HG03175 (cell line): ENCODE measurements around the gene CDKL1.
A peak's percentile ranks its signal among the peaks of the same experiment; 100 is the strongest.
"Not testable (repeated sequence)": the region's sequence is repeated elsewhere in the genome, so short reads cannot be mapped to it uniquely, and the experiment has no call there.

Experiments used
- ATAC-seq: cut with Tn5 transposase; IDR thresholded peaks from one replicate; pipeline ENCODE4 v1.9.1; 2021; ENCODE audit warnings: mild to moderate bottlenecking, moderate library complexity; ENCODE audit not compliant: unreplicated experiment

The CDKL1 gene

DNA sequence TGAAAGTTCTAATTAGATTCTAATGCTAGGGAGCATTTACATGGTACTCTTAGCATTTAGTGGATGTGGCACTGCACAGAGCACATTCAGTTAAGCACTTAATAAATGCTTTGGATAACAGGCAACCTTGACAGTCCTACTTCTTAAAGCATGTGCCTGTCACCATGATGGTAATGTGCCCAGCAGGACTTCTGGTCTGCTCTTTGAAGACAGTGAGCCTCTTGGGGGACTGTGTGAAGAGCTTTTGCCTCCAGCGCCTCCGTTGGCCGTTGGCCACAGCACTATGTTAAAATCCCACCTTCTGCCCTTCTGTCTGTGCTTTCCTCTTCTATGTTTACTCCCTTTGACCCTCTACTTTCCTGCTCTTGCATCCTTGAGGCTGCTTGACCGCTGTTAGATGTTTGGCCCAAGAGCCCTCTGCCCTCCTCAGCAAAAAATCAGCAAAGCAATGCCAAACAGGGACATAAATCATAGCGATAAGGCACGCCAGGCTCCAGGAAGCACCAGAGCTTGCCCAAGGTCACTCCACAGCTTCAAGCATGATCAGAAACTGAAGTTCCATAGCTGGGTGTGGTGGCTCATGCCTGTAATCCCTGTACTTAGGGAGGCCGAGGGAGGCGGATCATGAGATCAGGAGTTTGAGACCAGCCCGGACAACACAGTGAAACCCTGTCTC lies 8.3 kb downstream of the CDKL1 start:
- ATAC-seq: no peak

DNA sequence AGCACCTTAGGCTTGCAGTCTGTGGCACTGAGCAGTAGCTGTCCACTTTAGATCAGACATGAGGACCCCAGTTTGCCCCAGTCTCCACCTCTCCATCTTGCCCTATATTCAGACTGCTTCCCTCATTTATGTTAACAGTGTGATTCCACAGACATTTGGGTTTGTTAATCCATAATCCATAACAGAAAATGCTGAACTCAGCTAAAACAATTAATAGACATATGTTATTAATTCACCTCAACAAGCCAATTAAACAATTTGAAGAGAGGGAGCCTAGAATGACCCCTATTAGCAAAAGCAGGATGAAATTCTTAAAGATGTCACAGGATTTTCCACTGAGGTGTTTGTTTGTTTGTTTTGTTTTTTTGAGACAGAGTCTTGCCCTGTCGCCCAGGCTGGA lies 9.1 kb downstream of the CDKL1 start:
- no peak for ATAC-seq

DNA sequence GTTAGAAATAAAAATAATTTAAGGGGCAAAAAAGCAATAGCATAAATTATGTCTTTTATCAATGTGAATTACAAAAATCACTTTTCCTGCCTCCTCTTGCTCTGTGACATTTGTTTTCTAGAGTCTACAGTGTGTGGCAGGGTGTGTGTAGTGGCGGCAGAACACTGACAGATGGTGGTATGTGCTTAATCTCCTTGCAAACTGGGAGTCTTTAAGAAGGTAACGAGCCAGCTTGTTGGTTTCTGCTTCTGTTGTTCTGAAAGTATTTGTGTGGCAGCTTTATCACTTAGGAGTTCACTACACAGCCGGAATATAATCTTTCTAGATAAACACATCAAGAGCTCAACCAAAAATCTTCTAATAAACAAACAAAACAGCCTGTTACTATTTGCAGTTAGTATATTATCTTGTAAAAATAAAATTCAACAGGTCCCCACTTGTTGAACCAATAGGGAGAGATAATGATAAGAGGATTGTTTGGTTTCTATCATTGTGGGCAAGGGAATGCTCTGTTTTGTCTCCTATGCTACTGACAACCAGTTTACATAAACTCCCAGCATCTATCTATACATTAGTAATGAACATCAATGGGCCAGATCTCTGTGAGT lies 13.0 kb downstream of the CDKL1 start:
- ATAC-seq: no peak

DNA sequence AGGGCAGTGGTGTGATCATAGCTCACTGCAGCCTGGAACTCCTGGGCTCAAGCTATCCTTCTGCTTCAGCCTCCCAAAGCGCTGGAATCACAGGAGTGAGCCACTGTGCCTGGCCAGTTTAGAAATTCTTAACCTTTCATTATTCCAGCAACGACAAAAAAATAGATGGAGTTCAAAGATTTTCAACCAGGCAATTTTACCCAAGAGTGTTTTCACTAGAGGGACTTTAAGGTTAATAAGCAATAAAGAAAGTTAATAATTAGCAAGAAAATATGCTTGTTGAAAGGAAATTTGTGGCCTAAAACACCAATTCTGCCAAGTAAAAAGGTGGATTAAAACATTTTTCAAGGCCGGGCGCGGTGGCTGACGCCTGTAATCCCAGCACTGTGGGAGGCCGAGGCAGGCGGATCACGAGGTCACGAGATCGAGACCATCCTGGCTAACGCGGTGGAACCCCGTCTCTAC lies 14.8 kb downstream of the CDKL1 start:
- no peak for ATAC-seq

DNA sequence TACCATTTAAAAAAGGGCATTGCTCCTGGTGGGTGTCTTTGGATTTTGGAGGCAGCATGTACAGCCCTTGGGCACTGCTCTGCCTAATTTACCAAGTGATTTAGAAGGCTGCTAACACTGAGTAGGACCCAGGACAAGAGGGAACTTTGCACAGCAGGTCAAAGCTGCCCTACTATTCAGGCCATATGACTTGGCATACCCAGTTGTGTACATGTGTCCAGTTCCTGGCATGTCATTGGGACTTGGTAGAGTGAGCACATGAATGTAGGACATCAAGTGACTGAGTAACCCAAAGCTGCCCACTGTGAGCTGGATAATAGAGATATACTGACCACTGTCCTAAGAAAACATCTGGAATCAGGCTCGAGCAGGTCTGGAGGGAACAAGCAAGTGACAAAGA lies 15.7 kb downstream of the CDKL1 start:
- ATAC-seq: no peak

DNA sequence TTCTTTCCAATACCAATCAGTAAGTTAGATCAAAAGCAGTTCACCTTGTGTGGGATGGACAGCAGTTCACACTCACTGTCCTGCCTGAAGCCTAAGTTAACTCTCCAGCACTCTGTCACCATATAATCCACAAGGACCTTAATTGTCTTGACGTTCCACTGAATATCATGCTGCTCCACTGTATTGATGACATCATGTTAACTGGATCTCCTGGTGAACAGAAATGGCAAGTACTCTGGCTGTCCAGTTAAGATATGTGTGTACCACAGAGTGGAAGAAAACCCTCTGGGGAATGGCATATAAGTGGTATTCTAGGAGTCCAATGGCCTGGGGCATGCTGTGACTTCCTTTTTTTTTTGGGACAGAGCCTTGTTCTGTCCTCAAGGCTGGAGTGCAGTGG lies 16.2 kb downstream of the CDKL1 start:
- ATAC-seq: no peak

DNA sequence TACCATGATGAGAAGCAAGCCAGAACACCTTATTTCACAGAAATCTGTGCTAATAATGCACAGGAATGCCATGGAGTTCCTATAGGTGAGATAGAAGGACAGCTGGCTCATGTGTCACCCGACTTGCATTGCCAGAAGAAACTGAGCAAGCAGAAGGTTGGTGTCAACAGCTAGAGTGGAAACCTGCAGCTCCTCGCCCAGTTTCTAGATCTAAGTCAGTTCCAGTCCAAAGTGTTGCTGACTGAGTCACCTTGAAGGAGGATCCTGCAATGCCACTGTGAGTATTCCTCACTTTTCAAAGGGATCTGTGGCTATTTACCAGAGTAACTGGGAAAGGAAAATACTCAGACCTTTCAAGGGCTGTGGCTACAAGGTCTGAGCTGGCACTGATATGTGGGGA lies 17.1 kb downstream of the CDKL1 start:
- ATAC-seq: no peak

DNA sequence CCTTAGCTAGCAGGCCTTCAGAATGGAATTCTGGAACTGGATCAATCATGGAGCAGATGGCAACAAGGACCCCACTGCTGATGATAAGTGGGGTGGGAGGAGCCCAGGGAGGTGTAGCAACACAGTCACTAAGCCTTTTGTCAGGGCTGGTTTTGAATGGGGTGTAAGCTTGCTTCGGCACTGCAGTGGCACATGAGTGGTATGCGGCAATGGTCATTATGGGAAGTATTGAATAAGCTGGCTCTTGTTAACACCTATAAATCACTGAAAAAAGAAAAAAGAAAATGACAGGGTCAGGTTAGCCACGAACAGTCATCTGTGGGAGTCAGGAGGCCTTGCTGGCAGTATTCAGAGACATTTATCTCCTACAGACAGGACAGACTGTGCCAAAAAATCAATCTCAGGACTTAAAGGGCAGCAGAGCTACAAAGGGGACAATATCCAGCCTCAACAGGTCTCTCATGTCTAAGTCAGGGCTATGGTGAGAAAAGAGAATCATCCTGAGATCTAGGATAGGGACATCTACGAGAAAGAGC lies 19.1 kb downstream of the CDKL1 start:
- no peak for ATAC-seq

DNA sequence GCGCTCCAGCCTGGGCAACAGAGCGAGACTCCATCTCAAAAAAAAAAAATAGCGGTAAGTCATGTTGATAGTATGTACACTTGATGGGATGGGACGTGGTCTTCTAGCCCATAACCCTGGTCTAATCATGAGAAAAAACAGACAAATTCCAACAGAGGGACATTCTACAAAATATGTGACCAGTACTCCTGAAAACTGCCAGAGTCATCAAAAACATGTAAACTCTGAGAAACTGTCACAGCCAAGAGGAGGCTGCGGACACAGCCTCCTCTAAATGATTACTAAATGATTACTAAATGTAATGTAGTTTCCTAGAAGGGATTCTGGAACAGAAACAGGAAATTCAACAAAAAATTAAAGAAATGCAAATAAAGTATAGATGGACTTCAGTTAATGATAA lies 20.9 kb downstream of the CDKL1 start:
- ATAC-seq: no peak

DNA sequence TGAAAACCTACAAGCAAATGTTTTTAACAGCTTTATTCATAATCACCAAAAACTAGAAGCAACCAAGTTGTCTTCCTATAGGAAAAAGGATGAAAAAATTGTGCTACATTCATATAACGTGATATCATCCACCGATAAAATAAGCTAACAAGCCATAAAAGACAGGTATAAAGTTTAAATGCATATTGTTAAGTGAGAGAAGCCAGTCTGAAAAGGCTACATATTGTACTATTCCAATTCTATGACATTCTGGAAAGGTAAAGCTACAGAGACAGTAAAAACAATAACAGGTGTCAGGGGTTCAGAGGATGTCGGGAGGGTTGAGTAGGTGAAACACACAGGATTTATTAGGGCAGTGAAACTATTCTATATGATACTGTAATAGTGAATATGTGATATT lies 22.7 kb downstream of the CDKL1 start:
- no peak for ATAC-seq

DNA sequence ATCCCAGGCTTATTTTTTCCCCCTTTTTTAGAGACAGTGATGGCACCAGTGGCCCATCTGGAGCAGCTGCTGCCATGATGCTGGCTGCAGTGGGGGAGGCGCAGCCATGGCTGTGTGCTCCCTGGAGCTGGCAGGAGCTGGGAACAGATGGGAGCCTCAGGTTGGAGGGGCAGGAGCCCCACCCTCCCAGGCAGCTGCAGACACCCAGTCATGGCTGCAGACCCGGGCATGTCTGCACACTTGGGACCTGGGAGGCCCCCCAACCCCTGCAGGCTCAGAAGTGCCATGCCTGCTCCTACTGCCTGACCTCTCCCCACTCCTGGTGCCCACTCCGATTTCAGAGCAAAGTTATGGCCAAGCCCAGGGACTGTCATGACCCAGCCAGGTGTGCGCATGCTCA lies 25.1 kb downstream of the CDKL1 start:
- no peak for ATAC-seq

DNA sequence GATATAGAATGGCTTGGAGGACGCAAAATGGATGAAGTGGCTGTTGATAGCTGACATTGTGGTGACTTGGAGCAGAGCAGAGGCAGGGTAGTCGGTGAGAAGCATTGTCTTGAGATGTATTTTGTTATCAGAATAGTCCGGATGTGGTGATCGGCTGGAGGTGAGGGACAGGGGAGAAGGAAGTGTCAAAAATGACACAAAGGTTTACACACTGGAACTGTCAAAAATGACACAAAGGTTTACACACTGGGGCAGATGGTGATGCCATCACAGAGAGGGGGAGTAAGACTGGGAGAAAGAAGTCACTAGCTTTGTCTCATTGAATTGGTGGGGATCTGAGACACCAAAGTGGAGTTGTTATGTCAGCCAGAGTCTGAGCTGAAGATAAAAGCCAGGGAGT lies 30.1 kb downstream of the CDKL1 start:
- ATAC-seq: no peak

DNA sequence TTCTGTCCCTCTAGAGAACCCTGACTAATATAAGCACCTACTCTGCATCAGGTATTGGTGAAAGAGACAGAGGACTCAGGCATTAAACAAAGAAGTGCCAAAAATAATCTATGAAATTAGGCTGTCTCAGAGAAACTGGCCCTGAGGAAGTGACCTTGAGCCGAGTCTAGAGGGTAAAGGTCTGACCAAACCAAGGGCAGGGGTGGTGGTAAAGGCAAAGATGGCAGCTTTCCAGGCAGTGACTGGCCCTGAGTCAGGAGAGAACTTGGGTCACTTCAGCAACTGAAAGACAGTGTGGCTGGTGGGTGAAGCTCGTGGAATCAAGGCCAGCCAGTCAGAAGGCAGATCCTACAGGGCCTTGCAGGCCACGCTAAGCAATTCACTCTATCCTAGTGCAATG lies 30.6 kb downstream of the CDKL1 start:
- no peak for ATAC-seq

DNA sequence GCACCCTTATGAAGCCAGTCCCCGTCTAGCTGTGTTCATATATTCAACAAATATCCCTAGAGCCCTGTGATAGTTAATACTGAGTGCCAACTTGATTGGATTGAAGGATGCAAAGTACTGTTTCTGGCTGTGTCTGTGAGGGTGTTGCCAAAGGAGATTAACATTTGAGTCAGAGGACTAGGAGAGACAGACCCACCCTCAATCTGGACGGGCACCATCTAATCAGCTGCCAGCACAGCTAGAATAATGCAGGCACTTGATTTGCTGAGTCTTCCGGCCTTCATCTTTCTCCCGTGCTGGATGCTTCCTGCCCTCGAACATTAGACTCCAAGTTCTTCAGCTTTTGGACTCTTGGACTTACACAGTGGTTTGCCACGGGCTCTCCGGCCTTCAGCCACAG lies 31.1 kb downstream of the CDKL1 start:
- not testable (repeated sequence) for ATAC-seq

DNA sequence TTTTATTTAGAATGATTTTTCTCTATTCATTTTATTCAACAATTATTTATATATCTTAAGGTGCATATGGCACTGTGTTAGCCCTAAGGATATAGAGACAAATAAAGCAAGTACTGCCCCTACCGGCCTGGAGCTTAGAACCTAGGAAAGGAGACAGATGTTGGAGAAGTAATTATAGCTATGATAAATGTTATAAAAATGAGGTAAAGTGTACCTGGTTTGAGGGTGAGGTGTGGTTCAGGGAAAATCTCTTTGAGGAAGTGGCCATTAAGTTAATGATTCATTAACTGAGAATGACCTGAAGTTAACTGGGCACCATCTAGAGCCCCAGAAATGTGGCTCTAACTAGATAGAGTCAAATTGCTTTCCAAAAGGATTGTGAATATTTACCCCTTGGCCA lies 31.9 kb downstream of the CDKL1 start:
- ATAC-seq: no peak

DNA sequence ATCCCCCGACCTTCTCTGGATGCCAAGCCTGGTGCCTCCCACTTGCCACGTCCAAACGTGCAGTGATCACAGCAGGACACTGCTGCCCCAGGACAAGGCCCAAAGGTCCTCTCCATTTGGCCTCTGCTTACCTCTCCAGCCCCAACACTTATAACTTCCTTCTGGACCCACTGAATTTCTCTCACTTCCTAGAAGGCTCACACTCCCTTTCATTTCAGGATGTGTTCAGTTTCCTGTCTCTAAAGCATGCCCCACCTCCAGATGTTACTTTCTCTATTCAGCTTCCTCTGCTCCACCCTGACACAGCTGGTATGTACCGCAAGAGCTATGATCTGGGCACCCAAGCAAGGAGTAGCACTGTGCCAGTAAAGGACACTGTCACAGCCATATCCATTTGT lies 33.0 kb downstream of the CDKL1 start:
- ATAC-seq: peak; percentile 97

DNA sequence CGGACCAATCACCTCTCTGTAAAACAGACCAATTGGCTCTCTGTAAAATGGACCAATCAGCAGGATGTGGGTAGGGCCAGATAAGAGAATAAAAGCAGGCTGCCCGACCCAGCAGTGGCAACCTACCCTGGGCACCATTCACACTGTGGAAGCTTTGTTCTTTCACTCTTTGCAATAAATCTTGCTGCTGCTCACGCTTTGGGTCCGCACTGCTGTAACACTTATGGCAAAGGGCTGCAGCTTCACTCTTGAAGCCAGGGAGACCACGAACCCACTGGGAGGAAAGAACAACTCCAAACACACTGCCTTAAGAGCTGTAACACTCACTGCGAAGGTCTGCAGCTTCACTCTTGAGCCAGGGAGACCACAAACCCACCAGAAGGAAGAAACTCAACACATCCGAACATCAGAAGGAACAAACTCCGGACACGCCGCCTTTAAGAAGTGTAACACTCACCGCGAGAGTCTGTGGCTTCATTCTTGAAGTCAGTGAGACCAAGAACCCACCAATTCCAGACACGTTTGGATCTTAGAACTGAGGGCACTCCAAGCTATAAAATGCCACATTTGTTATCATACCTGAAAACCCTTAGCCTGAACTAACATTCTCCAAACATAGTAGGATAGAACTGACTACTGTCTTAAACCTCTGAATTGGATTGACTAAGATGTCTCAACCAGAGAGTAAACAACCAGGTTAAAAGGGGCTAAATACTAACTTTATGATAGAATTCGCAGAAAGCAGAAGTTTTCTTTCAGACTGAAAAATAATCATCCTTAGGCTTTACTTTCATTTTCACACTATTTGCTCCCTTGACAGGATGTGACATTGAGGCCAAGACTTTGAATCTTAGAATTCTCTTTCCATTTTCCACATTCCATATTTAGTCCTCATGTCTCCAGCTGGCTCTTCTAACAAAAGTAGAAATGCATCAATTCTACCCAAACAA lies 33.6 kb downstream of the CDKL1 start:
- peak; percentile 27 for ATAC-seq

DNA sequence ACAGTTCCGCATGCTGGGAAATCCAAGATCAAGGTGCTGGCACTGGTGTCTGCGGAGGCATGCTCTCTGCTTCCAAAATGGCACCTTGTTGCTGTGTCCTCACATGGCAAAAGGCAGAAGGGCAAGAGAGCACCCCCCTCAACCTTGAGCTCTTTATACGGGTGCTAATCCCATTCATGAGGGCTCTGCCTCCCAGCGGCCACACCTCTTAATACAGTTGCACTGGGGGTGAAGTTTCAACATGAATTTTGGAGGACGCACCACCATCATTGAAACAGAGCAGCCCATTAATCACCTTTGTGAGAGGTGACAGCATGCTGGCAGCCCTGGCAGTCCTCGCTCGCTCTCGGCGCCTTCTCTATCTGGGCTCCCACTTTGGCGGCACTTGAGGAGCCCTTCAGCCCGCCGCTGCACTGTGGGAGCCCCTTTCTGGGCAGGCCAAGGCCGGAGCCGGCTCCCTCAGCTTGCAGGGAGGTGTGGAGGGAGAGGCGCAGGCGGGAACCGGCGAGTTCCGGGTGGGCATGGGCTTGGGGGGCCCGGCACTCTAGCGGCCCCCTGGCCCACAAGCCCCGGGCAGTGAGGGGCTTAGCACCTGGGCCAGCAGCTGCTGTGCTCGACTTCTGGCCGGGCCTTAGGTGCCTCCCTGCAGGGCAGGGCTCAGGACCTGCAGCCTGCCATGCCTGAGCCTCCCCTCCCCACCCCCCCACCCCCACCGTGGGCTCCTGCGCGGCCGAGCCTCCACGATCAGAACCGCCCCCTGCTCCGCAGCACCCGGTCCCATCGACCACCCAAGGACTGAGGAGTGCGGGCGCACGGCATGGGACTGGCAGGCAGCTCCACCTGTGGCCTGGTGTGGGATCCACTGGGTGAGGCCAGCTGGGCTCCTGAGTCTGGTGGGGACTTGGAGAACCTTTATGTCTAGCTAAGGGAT lies 34.9 kb downstream of the CDKL1 start:
- not testable (repeated sequence) for ATAC-seq

DNA sequence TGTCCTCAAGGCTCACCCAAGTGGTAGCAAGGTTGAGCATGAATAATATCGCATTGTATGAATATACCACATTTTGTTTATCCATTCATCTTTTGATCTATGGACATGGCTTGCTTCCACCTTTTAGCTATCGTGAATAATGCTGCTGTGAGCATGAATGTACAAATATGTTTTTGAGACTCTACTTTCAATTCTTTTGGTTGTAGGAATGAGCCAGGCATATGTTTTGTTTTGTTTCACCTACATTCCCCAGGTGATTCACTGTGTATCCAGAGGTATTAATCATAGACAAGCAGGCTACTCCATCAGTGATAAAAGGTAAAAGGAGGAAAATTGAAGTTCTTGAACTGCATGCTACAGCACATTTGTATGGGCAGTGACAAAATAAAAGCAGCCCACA lies 35.8 kb downstream of the CDKL1 start:
- ATAC-seq: no peak

DNA sequence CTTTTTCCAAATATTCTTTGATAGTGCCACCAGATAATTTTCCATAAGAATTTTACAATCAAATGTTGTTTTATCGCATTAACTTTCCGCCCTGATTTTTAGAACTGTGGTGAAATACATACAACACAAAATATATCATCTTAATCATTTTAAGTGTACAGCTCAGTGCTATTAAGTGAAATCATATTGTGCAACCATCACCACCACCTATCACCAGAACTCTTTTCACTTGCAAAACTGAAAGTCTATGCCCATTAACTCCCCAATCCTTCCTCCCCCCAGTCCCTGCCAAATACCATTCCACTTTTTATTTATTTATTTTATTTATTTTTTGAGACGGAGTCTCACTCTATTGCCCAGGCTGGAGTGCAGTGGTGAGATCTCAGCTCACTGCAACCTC lies 36.6 kb downstream of the CDKL1 start:
- ATAC-seq: no peak
